KOPT-K1 (cell line): ENCODE measurements around the gene CAAP1.
"Not testable (repeated sequence)": the region's sequence is repeated elsewhere in the genome, so short reads cannot be mapped to it uniquely, and the experiment has no call there.

Experiments
- H3K27ac ChIP-seq: fragments of 200-600 bp; sonication (generic); 2 replicates; pipeline ENCODE4 v1.5.1; 2016; ENCODE audit warnings: antibody characterized with exemption, mild to moderate bottlenecking, low read depth, low read length; ENCODE audit not compliant: poor library complexity, severe bottlenecking
- H3K36me3 ChIP-seq: fragments of 200-600 bp; sonication (generic); 2 replicates; pipeline ENCODE4 v1.5.1; 2017; ENCODE audit warnings: antibody characterized with exemption, mild to moderate bottlenecking, low read length, moderate library complexity; ENCODE audit not compliant: insufficient read depth
- H3K9me3 ChIP-seq: fragments of 200-600 bp; sonication (generic); 2 replicates; pipeline ENCODE4 v1.5.1; 2017; ENCODE audit warnings: antibody characterized with exemption, low read length, mild to moderate bottlenecking; ENCODE audit not compliant: insufficient read depth, poor library complexity, severe bottlenecking

CAAP1 gene

DNA sequence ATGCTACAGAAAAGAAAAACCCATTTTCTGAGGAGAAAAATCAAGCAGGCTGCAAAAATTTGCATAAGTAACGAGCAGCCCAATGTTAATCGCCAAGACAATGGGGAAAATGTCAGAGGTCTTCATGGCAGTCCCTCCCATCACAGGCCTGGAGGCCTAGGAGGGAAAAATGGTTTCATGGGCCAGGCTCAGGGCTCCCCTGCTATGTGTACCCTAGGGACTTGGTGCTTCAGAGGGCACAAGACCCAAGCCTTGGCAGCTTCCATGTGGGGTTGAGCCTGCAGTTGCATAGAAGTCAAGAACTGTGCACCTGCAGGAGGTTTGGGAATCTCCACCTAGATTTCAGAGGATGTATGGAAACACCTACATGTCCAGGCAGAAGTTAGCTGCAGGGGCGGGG, 10.4 kb downstream of the CAAP1 start:
- H3K36me3 ChIP-seq: peaks cover 96% of the 10 kb centered on the region
- H3K9me3 ChIP-seq: peaks cover 23% of the 10 kb centered on the region
- no peak overlapping the region for H3K27ac ChIP-seq

DNA sequence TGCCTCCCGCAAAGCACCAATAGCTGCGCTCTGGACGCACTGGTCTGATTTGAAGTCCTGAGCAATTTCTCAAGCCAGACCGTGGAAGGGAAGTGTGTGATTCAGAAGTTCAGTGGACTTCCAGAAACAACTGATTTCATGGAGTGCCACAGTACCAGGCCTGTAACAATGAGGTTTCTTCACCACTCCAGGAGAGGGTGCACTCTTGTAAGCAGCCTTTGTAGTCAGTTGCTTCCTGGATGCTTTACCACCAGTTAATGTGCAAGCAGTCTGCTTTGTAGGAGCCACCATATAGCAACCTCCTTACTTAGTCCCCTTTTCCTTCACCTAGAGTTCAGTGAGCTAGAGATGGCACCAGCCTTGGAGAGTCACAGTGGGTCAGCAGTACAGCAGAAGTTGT, 12.3 kb downstream of the CAAP1 start:
- no peak overlapping the region for H3K27ac ChIP-seq
- peaks cover 23% of the 10 kb centered on the region for H3K9me3 ChIP-seq
- peaks cover 91% of the 10 kb centered on the region for H3K36me3 ChIP-seq

DNA sequence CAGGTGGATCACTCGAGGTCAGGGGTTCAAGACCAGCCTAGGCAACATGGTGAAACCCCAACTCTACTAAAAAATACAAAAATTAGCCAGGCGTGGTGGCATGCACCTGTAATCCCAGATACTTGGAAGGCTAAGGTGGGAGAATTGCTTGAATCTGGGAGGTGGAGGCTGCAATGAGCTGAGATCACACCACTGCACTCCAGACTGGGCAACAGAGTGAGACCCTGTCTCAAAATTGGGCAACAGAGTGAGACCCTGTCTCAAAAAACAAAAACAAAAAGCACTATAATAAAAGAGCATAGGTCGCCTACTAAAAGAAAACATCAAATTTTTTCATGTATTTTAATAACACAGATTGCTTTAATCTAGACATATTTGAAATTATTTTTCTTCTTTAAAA, 17.4 kb downstream of the CAAP1 start:
- not testable (repeated sequence) for H3K9me3 ChIP-seq
- H3K36me3 ChIP-seq: peaks cover 58% of the 10 kb centered on the region

GRCh38 chr9:26870292-26870691, 22.3 kb downstream of the CAAP1 start:
- Histone ChIP-seq H3K27ac (no peak overlapping the region), H3K36me3 (peaks cover 51% of the 10 kb centered on the region)

More for the DNA sequence above, 17.4 kb downstream of the CAAP1 start:
- not testable (repeated sequence) for H3K27ac ChIP-seq

DNA sequence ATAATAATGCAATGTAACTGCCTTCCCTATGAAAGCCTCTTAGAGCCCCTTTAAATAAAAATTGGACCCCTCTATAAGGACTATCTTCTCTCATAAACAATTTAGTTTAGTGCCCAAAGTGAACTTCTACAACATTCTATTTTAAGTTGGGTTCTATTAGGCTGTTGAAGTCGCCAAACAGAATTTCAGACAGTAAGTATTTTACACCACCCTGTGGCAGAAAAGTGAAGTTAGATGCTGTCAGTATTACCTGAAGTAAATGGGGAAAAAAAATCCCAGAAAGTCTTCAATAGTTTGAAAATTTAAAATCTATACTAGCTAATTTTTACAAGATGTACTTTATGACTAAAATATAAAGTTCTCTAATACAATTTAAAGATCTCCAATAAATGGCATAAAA, 29.5 kb downstream of the CAAP1 start:
- Histone ChIP-seq H3K9me3 (no peaks in the 10 kb centered on the region), H3K27ac (no peak overlapping the region), H3K36me3 (peaks cover 33% of the 10 kb centered on the region)

More at GRCh38 chr9:26870292-26870691, 22.3 kb downstream of the CAAP1 start:
- no peaks in the 10 kb centered on the region for H3K9me3 ChIP-seq

DNA sequence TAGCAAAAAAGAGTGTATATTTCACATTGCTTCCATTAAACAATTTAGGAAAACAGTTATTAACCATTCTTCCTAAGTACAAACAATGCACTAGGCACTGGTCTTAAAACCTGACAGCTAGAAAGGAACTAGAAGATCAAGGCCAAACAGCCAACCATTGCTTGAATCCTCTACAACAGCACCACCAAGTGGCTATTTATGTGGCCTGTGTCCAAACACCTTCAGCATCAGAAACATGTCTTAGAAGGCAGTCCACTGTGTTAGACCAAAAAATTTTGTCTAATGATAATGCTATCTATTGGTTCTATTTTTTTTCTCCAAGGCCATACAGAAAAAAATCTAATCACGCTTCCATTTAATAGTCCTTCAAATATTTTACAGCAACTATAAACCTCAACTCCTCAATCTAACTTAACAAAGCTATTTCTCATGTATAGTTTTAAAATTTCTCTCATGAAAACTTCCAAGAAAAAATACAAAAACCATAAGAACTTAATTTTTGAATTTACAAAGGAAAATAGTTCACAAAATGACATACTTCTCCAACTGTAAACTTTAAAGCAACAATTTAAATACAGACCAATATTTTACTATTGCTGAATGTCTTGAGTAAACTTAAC, 36.1 kb downstream of the CAAP1 start:
- no peak overlapping the region for H3K27ac ChIP-seq
- no peaks in the 10 kb centered on the region for H3K9me3 ChIP-seq
- H3K36me3 ChIP-seq: peaks cover 75% of the 10 kb centered on the region

DNA sequence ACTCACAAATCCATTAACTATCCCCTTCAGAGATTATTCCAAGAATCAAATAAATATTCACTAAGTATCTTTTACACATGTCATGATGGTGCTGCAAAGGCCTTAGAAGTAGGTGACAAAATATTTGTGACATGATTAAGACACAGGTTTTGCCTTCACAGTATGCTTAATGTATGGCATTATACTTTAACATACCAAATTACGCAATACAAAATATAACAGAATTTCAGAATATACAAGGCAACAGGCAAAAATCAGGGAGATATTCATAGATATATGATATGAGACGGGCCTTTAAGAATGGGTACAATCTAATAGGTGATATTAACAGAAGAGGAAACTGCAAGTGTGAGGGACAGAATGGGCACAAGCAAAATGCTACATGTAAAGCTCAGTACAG, 41.6 kb downstream of the CAAP1 start:
- Histone ChIP-seq H3K9me3 (no peaks in the 10 kb centered on the region), H3K27ac (no peak overlapping the region), H3K36me3 (peaks cover 80% of the 10 kb centered on the region)

GRCh38 chr9:26833792-26834191, 58.8 kb downstream of the CAAP1 start:
- peaks cover 12% of the 10 kb centered on the region; the same call in 1 of the 2 replicates for H3K36me3 ChIP-seq
- no peaks in the 10 kb centered on the region for H3K9me3 ChIP-seq
- H3K27ac ChIP-seq: no peak overlapping the region

DNA sequence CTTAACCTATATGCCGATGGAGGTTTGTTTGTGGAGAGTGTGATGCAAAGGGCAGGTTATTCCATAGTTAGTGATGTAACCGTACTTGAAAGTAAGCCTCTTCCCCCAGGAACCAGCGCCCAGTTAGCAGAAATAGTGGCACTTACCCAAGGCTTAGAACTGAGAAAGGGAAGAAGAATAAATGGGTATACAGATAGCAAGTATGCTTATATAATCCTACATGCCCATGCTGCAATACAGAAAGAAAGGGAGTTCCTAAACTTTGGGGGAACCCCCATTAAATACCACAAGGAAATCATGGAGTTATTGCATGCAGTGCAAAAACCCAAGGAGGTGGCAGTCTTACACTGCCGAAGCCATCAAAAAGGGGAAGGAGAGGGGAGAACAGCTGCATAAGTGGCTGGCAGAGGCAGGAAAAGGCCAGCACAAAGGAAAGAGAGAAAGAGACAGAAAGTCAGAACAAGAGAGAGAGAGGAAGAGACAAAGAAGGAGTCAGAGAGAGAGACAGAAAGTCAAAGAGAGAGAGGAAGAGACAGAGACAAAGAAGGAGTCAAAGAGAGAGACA, 64.1 kb downstream of the CAAP1 start:
- H3K9me3 ChIP-seq, H3K27ac ChIP-seq: not testable (repeated sequence)

GRCh38 chr9:26814799-26815198, 77.8 kb downstream of the CAAP1 start:
- H3K9me3 ChIP-seq: no peaks in the 10 kb centered on the region
- H3K36me3 ChIP-seq: no peaks in the 10 kb centered on the region
- no peak overlapping the region for H3K27ac ChIP-seq

More for the DNA sequence above, 64.1 kb downstream of the CAAP1 start:
- not testable (repeated sequence) for H3K36me3 ChIP-seq

DNA sequence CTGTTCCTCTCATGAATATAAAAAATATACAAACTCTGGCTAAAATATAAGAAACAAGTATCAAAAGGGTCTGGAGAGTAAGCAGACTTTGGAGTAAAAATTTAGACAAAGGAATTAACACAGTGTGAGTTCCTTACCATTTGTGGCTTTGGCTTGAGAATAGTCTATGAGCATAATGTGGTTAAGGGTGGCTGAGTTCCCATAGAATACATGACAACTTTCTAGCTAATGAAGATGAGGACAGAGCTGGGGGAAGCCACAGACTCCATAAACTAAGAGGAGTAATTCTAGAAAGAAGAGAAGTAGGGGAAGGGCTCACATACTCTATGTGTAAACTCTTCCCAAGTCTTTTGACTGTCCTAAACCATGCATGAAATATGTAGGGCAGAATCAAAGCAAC, 79.4 kb downstream of the CAAP1 start:
- Histone ChIP-seq H3K36me3 (no peaks in the 10 kb centered on the region), H3K27ac (no peak overlapping the region), H3K9me3 (no peaks in the 10 kb centered on the region)

- H3K27ac ChIP-seq: no peak overlapping the region
- H3K36me3 ChIP-seq: no peaks in the 10 kb centered on the region
- no peaks in the 10 kb centered on the region for H3K9me3 ChIP-seq
Observed at GRCh38 chr9:26812217-26812616, 80.4 kb downstream of the CAAP1 start.

DNA sequence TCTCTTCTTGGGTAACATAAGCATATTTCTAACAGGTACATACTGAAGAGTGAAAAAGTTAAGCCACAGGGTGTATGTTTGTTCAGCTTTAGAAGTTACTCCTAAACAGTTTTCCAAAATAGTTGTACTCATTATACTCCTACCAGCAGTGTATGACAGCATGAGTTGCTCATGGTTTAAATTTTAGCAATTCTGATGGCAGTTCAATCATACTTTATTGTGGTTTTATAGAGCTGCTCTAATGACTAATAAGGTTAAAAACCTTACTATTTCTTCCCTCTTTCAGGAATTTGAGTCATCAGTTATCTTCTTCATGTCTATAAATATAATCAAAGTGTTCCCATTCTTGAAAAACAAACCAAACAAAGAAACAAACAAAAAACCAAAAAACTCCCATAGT, 81.5 kb downstream of the CAAP1 start:
- Histone ChIP-seq H3K36me3 (no peaks in the 10 kb centered on the region), H3K9me3 (no peaks in the 10 kb centered on the region), H3K27ac (no peak overlapping the region)

DNA sequence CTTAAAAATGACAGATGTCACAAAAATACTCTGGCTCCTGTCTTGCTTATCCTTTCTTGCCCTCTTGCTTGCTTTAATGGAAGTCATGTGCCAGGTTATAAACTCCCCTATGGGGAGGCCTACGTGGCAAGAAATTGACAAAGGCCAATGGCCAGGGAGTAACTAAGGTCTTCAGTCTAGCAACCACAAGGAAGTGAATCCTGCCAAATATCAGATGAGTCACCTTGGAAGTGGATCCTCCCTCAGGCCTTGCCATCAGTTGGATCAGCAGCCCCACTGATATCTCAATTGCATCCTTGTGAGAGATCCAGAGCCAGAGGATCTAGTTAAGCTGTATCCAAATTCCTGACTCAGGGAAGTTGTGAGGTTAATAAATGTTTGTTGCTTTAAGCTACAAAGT, 82.8 kb downstream of the CAAP1 start:
- Histone ChIP-seq H3K27ac (no peak overlapping the region), H3K36me3 (no peaks in the 10 kb centered on the region), H3K9me3 (no peaks in the 10 kb centered on the region)

GRCh38 chr9:26807161-26807560, 85.4 kb downstream of the CAAP1 start:
- no peaks in the 10 kb centered on the region for H3K9me3 ChIP-seq

GRCh38 chr9:26802921-26803320, 89.7 kb downstream of the CAAP1 start:
- Histone ChIP-seq H3K36me3 (no peaks in the 10 kb centered on the region), H3K27ac (no peak overlapping the region), H3K9me3 (no peaks in the 10 kb centered on the region)

More at GRCh38 chr9:26807161-26807560, 85.4 kb downstream of the CAAP1 start:
- no peaks in the 10 kb centered on the region for H3K36me3 ChIP-seq
- no peak overlapping the region for H3K27ac ChIP-seq
